IPS-18a (cell line): ENCODE measurements around the gene TOM1L2.
"Not testable (repeated sequence)": the region's sequence is repeated elsewhere in the genome, so short reads cannot be mapped to it uniquely, and the experiment has no call there.

Experiments
- H3K27ac ChIP-seq: one replicate; pipeline ENCODE4 v1.5.1; 2013; ENCODE audit warnings: low read length
- H3K27me3 ChIP-seq: one replicate; pipeline ENCODE4 v1.6.1; 2013; ENCODE audit warnings: mild to moderate bottlenecking, low read length; ENCODE audit not compliant: control insufficient read depth, insufficient read depth
- H3K36me3 ChIP-seq: one replicate; pipeline ENCODE4 v1.6.1; 2013; ENCODE audit warnings: low read depth, low read length; ENCODE audit not compliant: control insufficient read depth
- H3K4me1 ChIP-seq: one replicate; pipeline ENCODE4 v1.6.1; 2013; ENCODE audit warnings: low read depth, low read length; ENCODE audit not compliant: control insufficient read depth
- H3K4me3 ChIP-seq: one replicate; pipeline ENCODE4 v1.5.1; 2013; ENCODE audit warnings: low read length
- H3K9ac ChIP-seq: one replicate; pipeline ENCODE4 v1.6.1; 2013; ENCODE audit warnings: mild to moderate bottlenecking, low read length, moderate library complexity
- H3K9me3 ChIP-seq: one replicate; pipeline ENCODE4 v1.6.1; 2013; ENCODE audit warnings: low read depth, low read length; ENCODE audit not compliant: control insufficient read depth

TOM1L2 gene

DNA sequence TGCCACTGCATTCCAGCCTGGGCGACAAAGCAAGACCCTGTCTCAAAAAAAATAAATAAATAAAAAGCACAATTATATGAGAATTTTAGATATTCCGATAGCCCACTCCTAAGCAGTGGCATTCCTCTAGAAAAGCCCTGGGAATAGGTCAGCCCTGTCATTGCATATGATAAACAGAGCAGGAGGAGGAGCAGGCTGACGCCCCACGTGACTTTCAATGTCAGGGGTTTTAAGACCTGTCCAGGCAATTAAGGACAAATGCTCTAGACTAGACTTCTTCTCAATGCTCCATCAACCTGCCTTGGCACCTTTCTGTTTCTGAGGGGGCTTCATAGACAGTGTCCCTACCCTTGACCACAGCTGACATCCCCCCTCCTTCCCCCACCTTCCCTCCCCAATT, 7.5 kb downstream of the TOM1L2 start:
- no peak overlapping the region for H3K27ac ChIP-seq
- H3K4me1 ChIP-seq = no peaks in the 10 kb centered on the region
- H3K36me3 ChIP-seq = no peaks in the 10 kb centered on the region
- no peak overlapping the region for H3K4me3 ChIP-seq
- no peak overlapping the region for H3K9ac ChIP-seq
- no peaks in the 10 kb centered on the region for H3K9me3 ChIP-seq
- no peaks in the 10 kb centered on the region for H3K27me3 ChIP-seq

DNA sequence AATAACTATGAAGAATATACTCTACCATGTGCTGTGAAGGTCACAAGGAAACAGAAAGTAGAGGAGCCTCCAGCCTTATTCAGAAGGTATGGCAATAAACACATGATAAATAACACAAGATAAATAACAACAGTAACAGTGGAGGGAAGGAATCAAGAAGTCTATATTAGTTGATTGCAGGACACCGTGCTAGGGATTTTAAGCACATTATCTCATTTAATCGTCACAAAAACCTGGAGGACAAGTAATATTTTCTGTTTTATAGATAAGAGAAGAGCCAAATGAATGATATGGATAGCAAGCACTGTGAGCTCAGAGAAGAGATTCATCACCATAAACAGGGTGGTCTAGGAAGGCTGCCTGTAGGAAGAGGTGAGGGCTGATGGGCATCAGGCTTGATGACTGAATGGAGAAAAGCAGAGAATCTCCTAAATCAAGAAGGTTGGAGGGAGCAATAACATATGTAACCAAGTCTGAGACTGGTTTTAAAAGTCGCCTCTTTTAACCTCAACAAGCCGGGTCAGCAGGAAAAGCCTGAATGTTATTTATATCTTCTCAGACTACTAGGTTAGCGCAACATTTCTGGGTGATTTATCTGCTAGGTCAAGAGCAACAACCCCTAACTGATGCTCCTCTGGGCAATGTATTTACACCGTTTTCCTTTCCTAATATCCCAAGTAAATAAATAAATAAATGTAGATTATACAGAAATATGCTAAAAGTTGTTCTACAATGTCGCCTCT, 8.3 kb downstream of the TOM1L2 start:
- Histone ChIP-seq H3K27me3 (no peaks in the 10 kb centered on the region), H3K4me1 (no peaks in the 10 kb centered on the region), H3K9me3 (no peaks in the 10 kb centered on the region), H3K36me3 (no peaks in the 10 kb centered on the region), H3K4me3 (no peak overlapping the region), H3K9ac (no peak overlapping the region), H3K27ac (no peak overlapping the region)

DNA sequence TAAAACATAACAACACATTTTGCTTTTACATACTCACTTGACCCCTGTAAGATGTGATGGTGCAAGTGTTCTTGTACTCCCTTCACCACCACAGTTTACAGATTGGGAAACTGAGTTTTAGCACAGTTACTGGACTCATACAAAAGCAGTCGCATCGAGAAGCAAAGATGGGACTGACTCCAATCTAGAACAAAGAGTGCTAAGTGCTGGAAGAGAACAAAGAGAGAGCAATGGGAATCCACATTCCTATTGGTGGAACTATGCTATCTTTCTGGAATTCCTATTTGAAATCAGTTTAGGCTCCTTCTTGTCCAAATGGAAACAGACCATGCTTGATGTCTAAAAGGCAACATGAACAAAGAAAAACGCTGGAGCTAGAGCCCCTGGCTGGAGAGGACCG, 9.1 kb downstream of the TOM1L2 start:
- H3K27me3 ChIP-seq = no peaks in the 10 kb centered on the region
- H3K9me3 ChIP-seq = no peaks in the 10 kb centered on the region
- no peaks in the 10 kb centered on the region for H3K36me3 ChIP-seq
- H3K9ac ChIP-seq = no peak overlapping the region
- no peak overlapping the region for H3K27ac ChIP-seq
- peaks cover 4% of the 10 kb centered on the region for H3K4me1 ChIP-seq
- no peak overlapping the region for H3K4me3 ChIP-seq

GRCh38 chr17:17960500-17961030, 11.6 kb downstream of the TOM1L2 start:
- no peaks in the 10 kb centered on the region for H3K9me3 ChIP-seq
- no peaks in the 10 kb centered on the region for H3K36me3 ChIP-seq
- no peaks in the 10 kb centered on the region for H3K27me3 ChIP-seq
- no peak overlapping the region for H3K4me3 ChIP-seq
- H3K4me1 ChIP-seq = peaks cover 4% of the 10 kb centered on the region
- no peak overlapping the region for H3K27ac ChIP-seq
- H3K9ac ChIP-seq = no peak overlapping the region

- no peaks in the 10 kb centered on the region for H3K27me3 ChIP-seq
- no peak overlapping the region for H3K27ac ChIP-seq
- no peaks in the 10 kb centered on the region for H3K9me3 ChIP-seq
- H3K9ac ChIP-seq = no peak overlapping the region
- no peak overlapping the region for H3K4me3 ChIP-seq
- H3K4me1 ChIP-seq = peaks cover 4% of the 10 kb centered on the region
- no peaks in the 10 kb centered on the region for H3K36me3 ChIP-seq
These were observed 12.5 kb downstream of the TOM1L2 start for GRCh38 chr17:17959520-17960361.

GRCh38 chr17:17958982-17959381, 13.2 kb downstream of the TOM1L2 start:
- H3K9ac ChIP-seq = no peak overlapping the region
- no peak overlapping the region for H3K4me3 ChIP-seq
- H3K9me3 ChIP-seq = no peaks in the 10 kb centered on the region
- no peak overlapping the region for H3K27ac ChIP-seq
- H3K36me3 ChIP-seq = no peaks in the 10 kb centered on the region
- H3K27me3 ChIP-seq = no peaks in the 10 kb centered on the region
- peaks cover 4% of the 10 kb centered on the region for H3K4me1 ChIP-seq

DNA sequence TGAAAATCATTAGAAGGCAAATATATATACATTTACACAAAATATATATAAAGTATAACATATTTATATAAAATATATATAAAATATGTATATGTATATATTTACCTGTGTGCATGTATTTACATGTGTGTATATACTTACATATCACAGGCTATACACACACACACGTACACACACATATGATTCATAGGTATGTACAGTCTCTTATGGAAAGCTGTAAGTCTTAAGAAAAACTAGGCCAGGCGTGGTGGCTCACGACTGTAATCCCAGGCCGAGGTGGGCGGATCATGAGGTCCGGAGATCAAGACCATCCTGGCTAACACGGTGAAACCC, 14.7 kb downstream of the TOM1L2 start:
- no peaks in the 10 kb centered on the region for H3K27me3 ChIP-seq
- H3K9me3 ChIP-seq = no peaks in the 10 kb centered on the region
- no peak overlapping the region for H3K9ac ChIP-seq
- H3K36me3 ChIP-seq = no peaks in the 10 kb centered on the region
- H3K4me3 ChIP-seq = no peak overlapping the region
- peaks cover 4% of the 10 kb centered on the region for H3K4me1 ChIP-seq
- no peak overlapping the region for H3K27ac ChIP-seq

- not testable (repeated sequence) for H3K4me3 ChIP-seq, H3K36me3 ChIP-seq, H3K27ac ChIP-seq, H3K9me3 ChIP-seq, H3K27me3 ChIP-seq, H3K9ac ChIP-seq
- H3K4me1 ChIP-seq = peaks cover 11% of the 10 kb centered on the region
These were observed 16.3 kb downstream of the TOM1L2 start for GRCh38 chr17:17955790-17956341.

- no peaks in the 10 kb centered on the region for H3K27me3 ChIP-seq
- H3K27ac ChIP-seq = no peak overlapping the region
- peaks cover 11% of the 10 kb centered on the region for H3K4me1 ChIP-seq
These were observed 18.1 kb downstream of the TOM1L2 start for GRCh38 chr17:17954079-17954478.

DNA sequence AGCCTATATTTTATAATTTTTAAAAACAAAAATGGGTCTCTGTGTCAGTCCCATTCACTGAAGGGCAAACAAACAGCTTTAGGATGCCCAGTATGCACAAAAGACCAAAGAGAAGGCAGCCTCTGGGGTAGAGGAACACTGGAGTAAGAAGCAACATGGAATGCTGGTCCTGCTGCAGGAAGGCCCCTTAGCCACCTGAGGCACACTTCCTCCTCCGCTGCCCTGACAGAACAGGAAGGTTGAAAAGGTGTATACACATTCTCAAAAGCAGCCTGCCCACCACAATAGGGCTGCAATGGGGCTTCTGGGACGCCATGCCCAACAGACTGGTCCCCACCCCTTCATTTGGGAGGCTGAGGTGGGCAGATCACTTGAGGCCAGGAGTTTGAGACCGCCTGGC, 19.5 kb downstream of the TOM1L2 start:
- H3K27ac ChIP-seq = no peak overlapping the region
- no peak overlapping the region for H3K4me3 ChIP-seq
- H3K9me3 ChIP-seq = no peaks in the 10 kb centered on the region
- peaks cover 7% of the 10 kb centered on the region for H3K4me1 ChIP-seq
- no peak overlapping the region for H3K9ac ChIP-seq
- H3K27me3 ChIP-seq = no peaks in the 10 kb centered on the region
- no peaks in the 10 kb centered on the region for H3K36me3 ChIP-seq

More at GRCh38 chr17:17954079-17954478, 18.1 kb downstream of the TOM1L2 start:
- no peak overlapping the region for H3K4me3 ChIP-seq
- H3K9me3 ChIP-seq = no peaks in the 10 kb centered on the region
- H3K9ac ChIP-seq = no peak overlapping the region
- no peaks in the 10 kb centered on the region for H3K36me3 ChIP-seq

GRCh38 chr17:17951524-17951923, 20.7 kb downstream of the TOM1L2 start:
- peaks cover 7% of the 10 kb centered on the region for H3K4me1 ChIP-seq
- no peaks in the 10 kb centered on the region for H3K27me3 ChIP-seq
- no peak overlapping the region for H3K27ac ChIP-seq
- H3K36me3 ChIP-seq = no peaks in the 10 kb centered on the region
- no peak overlapping the region for H3K4me3 ChIP-seq
- no peaks in the 10 kb centered on the region for H3K9me3 ChIP-seq
- no peak overlapping the region for H3K9ac ChIP-seq
